Iris pigment epithelial cell (primary cell): ENCODE results near the gene HELZ.

ENCODE experiments used
- DNase-seq: peaks from one replicate; pipeline ENCODE4 v3.0.0-alpha.2; 2011; ENCODE audit warnings: low read depth

Gene HELZ

DNA sequence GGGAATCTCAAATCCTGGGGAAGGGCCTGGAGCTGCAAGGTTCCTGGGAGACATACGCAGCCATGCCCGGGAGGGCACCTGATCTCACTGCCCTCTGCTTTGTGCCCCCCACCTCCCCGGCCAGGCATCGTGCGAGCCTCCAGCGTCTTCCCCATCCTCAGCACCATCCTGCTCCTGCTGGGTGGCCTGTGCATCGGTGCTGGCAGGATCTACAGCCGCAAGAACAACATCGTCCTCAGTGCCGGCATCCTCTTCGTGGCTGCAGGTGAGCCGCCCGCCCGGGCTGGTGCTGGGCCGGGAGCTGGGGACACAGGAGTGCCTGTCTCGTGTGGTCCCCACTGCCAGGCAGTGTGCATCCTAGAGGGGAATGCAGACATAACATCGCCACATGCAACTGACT, 220.3 kb downstream of the HELZ start:
- no peak for DNase-seq

DNA sequence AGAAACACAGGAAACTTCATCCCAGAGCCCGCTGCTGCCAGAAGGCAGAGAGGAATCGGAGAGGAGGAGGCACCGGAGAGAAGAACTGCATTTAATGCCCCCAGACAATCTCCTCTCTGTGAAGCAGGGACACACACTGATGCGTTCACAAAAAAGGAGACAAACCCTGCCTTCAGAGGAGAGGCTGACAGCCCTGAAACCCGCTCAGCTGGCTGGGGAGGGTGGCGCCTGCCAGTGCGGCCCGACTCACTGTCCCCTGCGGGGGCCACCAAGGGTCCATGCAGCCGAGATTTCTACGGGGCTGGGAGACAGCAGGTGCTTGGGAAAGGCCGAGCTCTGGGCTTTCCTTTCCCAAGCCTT, 222.6 kb downstream of the HELZ start:
- no peak for DNase-seq

DNA sequence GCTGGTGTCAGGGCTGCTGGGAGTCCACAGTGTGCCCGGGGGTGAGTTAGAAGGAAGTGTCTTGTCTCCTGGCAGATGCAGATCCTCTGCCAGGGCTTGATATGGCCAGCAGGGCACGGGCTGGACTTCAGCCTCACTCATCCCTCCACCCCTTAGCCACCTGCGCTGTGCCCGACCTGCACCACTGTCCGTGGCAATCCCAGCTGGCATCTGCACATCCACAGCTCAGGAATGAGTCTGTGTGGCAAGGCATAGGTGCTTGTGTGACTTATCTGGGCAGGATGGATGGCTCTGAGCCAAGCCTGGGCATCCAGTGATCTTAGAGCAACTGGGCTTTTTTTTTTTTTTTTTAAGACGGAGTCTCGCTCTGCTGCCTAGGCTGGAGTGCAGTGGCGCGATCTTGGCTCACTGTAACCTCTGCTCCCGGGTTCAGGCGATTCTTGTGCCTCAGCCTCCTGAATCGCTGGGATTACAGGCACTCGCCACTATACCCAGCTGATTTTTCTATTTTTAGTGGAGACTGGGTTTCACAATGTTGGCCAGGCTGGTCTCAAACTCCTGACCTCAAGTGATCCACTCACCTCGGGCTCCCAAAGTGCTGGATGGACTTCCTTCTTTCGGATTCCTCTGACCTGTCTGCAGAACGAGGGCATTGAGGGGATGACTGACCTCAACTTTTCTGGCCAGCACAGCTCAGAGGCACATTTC, 223.1 kb downstream of the HELZ start:
- no peak for DNase-seq

DNA sequence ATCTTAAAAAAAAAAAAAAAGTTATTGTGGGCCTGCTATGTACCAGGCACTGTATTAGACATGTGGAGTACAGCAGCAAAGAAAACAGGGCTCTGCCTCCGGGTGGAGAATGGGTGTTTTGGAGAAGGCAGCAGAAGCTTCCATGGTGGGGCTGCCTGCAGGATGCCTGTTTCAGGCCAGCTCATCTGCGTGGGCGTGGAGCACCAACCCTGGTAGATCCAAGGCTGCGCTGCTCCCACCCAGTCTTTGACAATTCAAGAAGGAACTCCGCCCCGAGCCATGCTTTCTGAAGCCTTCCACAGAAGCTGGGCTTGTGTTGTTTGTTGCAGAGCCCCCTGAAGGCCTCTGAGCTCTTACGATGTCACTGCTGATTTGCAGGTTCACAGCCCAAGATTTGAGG, 223.8 kb downstream of the HELZ start:
- no peak for DNase-seq
